Activated T-helper 9 cell treated with anti-CD3 and anti-CD28 coated beads, Interleukin-2, amount 50 U/mL, for 16 hours (primary cell): ENCODE results near the gene ACSF3.
"Not testable (repeated sequence)": the region's sequence is repeated elsewhere in the genome, so short reads cannot be mapped to it uniquely, and the experiment has no call there.

Experiments
- DNase-seq: peaks from one replicate; pipeline ENCODE4 v3.0.0-alpha.2; 2020; ENCODE audit warnings: low read depth

The ACSF3 gene

GRCh38 chr16:89055894-89056555 is 37.6 kb upstream of the ACSF3 start:
- no peak for DNase-seq

- no peak for DNase-seq
Measured at GRCh38 chr16:89056592-89056991, 37.1 kb upstream of the ACSF3 start.

- DNase-seq = no peak
Measured at GRCh38 chr16:89057738-89058137, 35.9 kb upstream of the ACSF3 start.

- DNase-seq = no peak
Measured at GRCh38 chr16:89058812-89059211, 34.8 kb upstream of the ACSF3 start.

- no peak for DNase-seq
Measured at GRCh38 chr16:89060207-89060794, 33.4 kb upstream of the ACSF3 start.

- no peak for DNase-seq
Measured at GRCh38 chr16:89061086-89061485, 32.6 kb upstream of the ACSF3 start.

- no peak for DNase-seq
Measured at GRCh38 chr16:89061590-89062380, 31.9 kb upstream of the ACSF3 start.

- DNase-seq = no peak
Measured at GRCh38 chr16:89062389-89063345, 31.0 kb upstream of the ACSF3 start.

- no peak for DNase-seq
Measured at GRCh38 chr16:89063768-89064320, 29.8 kb upstream of the ACSF3 start.

GRCh38 chr16:89064606-89065457 is 28.8 kb upstream of the ACSF3 start:
- DNase-seq = no peak

GRCh38 chr16:89065458-89065822 is 28.2 kb upstream of the ACSF3 start:
- DNase-seq = no peak

GRCh38 chr16:89066721-89067120 is 26.9 kb upstream of the ACSF3 start:
- DNase-seq = no peak

- no peak for DNase-seq
Measured at GRCh38 chr16:89067677-89068443, 25.8 kb upstream of the ACSF3 start.

GRCh38 chr16:89068814-89069616 is 24.6 kb upstream of the ACSF3 start:
- DNase-seq = not testable (repeated sequence)

- no peak for DNase-seq
Measured at GRCh38 chr16:89069920-89070319, 23.7 kb upstream of the ACSF3 start.

GRCh38 chr16:89070590-89070989 is 23.1 kb upstream of the ACSF3 start:
- DNase-seq = no peak

GRCh38 chr16:89071686-89072547 is 21.7 kb upstream of the ACSF3 start:
- no peak for DNase-seq

- no peak for DNase-seq
Measured at GRCh38 chr16:89072548-89073130, 21.0 kb upstream of the ACSF3 start.
